PFSK-1 (cell line): Measurements from ENCODE around the gene TOMM34.

Experiments used
- FOXP2 ChIP-seq: optimal IDR thresholded peaks from 2 replicates; pipeline ENCODE3; 2011; ENCODE audit warnings: borderline replicate concordance, control low read depth, inconsistent platforms; ENCODE audit not compliant: insufficient read depth; ENCODE audit errors: extremely low read length, extremely low read depth
- POLR2AphosphoS5 ChIP-seq: IDR thresholded peaks from 2 replicates; pipeline ENCODE4 v1.6.1; 2012; ENCODE audit warnings: low read depth, mild to moderate bottlenecking, control low read depth, low read length, moderate library complexity
- SIN3A ChIP-seq: IDR thresholded peaks from 2 replicates; pipeline ENCODE4 v1.6.1; 2012; ENCODE audit warnings: mild to moderate bottlenecking, low read length, moderate library complexity, borderline replicate concordance; ENCODE audit not compliant: insufficient read depth
- TAF1 ChIP-seq: IDR thresholded peaks from 2 replicates; pipeline ENCODE4 v1.6.1; 2012; ENCODE audit warnings: low read length, control low read depth, borderline replicate concordance; ENCODE audit not compliant: insufficient read depth
- TF ChIP-seq, protein P1 (sequence below), 2 experiments: IDR thresholded peaks; 2 replicates each; pipeline versions ENCODE4 v1.6.1 to v1.8.0; 2011 to 2012; ENCODE audit warnings: low read depth in 2 of 2, low read length in 2 of 2, control low read depth in 1 of 2, inconsistent platforms in 1 of 2, mild to moderate bottlenecking in 1 of 2, moderate library complexity in 1 of 2; ENCODE audit not compliant: insufficient read depth in 1 of 2

DNA sequence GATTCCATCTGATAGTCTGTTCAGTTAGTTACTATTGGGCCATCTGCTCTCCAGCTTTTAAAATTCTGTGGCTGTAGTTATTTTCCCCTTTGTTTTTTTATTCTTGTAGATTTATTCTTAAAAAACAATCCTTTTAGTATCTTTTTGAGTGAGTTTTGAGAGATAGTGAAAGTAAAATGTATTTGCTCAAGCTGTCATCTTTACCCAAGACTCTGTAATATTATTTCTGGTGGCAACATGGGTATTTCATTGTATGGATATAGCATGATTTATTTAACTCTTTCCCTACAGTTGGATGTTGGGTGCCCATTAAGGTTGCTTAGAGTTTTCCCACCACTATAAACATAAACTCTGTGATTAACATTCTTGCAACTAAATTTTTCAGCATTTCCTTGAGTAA is 30.8 kb upstream of the TOMM34 start:
- TF ChIP-seq TAF1, result no peak
- TF ChIP-seq SIN3A, result no peak
- no peak for TF ChIP-seq POLR2AphosphoS5
- TF ChIP-seq, protein P1, sequence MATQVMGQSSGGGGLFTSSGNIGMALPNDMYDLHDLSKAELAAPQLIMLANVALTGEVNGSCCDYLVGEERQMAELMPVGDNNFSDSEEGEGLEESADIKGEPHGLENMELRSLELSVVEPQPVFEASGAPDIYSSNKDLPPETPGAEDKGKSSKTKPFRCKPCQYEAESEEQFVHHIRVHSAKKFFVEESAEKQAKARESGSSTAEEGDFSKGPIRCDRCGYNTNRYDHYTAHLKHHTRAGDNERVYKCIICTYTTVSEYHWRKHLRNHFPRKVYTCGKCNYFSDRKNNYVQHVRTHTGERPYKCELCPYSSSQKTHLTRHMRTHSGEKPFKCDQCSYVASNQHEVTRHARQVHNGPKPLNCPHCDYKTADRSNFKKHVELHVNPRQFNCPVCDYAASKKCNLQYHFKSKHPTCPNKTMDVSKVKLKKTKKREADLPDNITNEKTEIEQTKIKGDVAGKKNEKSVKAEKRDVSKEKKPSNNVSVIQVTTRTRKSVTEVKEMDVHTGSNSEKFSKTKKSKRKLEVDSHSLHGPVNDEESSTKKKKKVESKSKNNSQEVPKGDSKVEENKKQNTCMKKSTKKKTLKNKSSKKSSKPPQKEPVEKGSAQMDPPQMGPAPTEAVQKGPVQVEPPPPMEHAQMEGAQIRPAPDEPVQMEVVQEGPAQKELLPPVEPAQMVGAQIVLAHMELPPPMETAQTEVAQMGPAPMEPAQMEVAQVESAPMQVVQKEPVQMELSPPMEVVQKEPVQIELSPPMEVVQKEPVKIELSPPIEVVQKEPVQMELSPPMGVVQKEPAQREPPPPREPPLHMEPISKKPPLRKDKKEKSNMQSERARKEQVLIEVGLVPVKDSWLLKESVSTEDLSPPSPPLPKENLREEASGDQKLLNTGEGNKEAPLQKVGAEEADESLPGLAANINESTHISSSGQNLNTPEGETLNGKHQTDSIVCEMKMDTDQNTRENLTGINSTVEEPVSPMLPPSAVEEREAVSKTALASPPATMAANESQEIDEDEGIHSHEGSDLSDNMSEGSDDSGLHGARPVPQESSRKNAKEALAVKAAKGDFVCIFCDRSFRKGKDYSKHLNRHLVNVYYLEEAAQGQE (IDR thresholded peaks at IDR 0.05; ENCODE audit: insufficient read depth in 1 of 2, low read depth in 2 of 2, low read length in 2 of 2), result no peak
- TF ChIP-seq FOXP2, result no peak
